Esophagus squamous epithelium (tissue), 4 donors: ENCODE results near the gene ZNF792.

Experiments
- POLR2A ChIP-seq, 4 donors: fragments of 450-650 bp; IDR thresholded peaks; one replicate each; pipeline ENCODE4 v1.6.1; 2017; ENCODE audit warnings: antibody characterized with exemption in 4 of 4, mild to moderate bottlenecking in 4 of 4, moderate library complexity in 3 of 4
- TF ChIP-seq, protein P1 (sequence below), 6 experiments: fragments of 450-650 bp in 4 of 6; fragments of 200-600 bp in 2 of 6; sonication (generic) in 2 of 6; IDR thresholded peaks; one replicate each; pipeline ENCODE4 v1.5.1; 2016 to 2019; ENCODE audit warnings: antibody characterized with exemption in 6 of 6, mild to moderate bottlenecking in 4 of 6, moderate library complexity in 4 of 6

DNA sequence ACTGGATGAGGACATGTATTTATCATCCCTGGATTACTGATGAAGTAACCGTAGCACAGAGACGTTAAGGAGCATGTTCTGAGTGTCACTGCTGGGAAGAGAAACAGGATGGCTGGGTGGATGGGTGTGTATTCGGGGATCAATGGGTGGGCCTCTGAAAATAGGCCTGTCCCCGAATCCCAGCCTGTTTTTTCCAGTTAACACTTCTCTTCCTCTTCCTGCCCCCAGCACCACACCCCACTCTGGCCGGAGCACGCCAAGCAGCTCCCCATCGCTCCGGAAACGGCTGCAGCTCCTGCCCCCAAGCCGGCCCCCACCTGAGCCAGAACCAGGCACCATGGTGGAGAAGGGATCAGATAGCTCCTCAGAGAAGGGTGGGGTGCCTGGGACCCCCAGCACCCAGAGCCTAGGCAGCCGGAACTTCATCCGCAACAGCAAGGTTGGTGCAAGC, 44.9 kb upstream of the ZNF792 start:
- TF ChIP-seq, protein P1, sequence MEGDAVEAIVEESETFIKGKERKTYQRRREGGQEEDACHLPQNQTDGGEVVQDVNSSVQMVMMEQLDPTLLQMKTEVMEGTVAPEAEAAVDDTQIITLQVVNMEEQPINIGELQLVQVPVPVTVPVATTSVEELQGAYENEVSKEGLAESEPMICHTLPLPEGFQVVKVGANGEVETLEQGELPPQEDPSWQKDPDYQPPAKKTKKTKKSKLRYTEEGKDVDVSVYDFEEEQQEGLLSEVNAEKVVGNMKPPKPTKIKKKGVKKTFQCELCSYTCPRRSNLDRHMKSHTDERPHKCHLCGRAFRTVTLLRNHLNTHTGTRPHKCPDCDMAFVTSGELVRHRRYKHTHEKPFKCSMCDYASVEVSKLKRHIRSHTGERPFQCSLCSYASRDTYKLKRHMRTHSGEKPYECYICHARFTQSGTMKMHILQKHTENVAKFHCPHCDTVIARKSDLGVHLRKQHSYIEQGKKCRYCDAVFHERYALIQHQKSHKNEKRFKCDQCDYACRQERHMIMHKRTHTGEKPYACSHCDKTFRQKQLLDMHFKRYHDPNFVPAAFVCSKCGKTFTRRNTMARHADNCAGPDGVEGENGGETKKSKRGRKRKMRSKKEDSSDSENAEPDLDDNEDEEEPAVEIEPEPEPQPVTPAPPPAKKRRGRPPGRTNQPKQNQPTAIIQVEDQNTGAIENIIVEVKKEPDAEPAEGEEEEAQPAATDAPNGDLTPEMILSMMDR (IDR thresholded peaks at IDR 0.05): no peak
- no peak for TF ChIP-seq POLR2A (IDR thresholded peaks at IDR 0.05)
